H54 (cell line): ENCODE measurements around the gene MR1.

ENCODE experiments used
- DNase-seq: peaks from one replicate; pipeline ENCODE4 v3.0.0; 2011; ENCODE audit warnings: low spot score, mixed read lengths; ENCODE audit not compliant: insufficient read length
- FAIRE-seq: peaks from 3 replicates; lab custom pipeline; 2011; peaks lifted over from hg19 to GRCh38; lab: Jason Lieb, UNC
- POLR2A ChIP-seq: IDR thresholded peaks from 2 replicates; pipeline ENCODE4 v1.6.1; 2011; ENCODE audit warnings: low read depth, mild to moderate bottlenecking, low read length

The MR1 gene

GRCh38 chr1:181099152-181100014 lies 65.6 kb downstream of the MR1 start:
- FAIRE-seq: no peak
- no peak for DNase-seq
- no peak for TF ChIP-seq POLR2A

- TF ChIP-seq POLR2A: no peak
- no peak for FAIRE-seq
- DNase-seq: no peak
Measured at GRCh38 chr1:181100015-181100905, 66.5 kb downstream of the MR1 start.

- no peak for FAIRE-seq
- no peak for DNase-seq
- 0 out of 2 replicates have a peak, but pooled peaks have one; percentile 14 for TF ChIP-seq POLR2A
Measured at GRCh38 chr1:181100934-181101333, 67.2 kb downstream of the MR1 start.

- FAIRE-seq (no peak), DNase-seq (peak; percentile 85)
- no peak for TF ChIP-seq POLR2A
Measured at GRCh38 chr1:181101581-181102226, 67.9 kb downstream of the MR1 start.

- TF ChIP-seq POLR2A: no peak
- FAIRE-seq (no peak), DNase-seq (no peak)
Measured at GRCh38 chr1:181102841-181103240, 69.1 kb downstream of the MR1 start.

- DNase-seq (no peak), FAIRE-seq (no peak)
- TF ChIP-seq POLR2A: no peak
Measured at GRCh38 chr1:181103399-181103798, 69.6 kb downstream of the MR1 start.

GRCh38 chr1:181104042-181104789 lies 70.4 kb downstream of the MR1 start:
- no peak for FAIRE-seq
- no peak for TF ChIP-seq POLR2A
- DNase-seq: no peak

GRCh38 chr1:181104790-181105133 lies 71.0 kb downstream of the MR1 start:
- DNase-seq (no peak), FAIRE-seq (no peak)
- no peak; the same call in 1 of the 2 replicates for TF ChIP-seq POLR2A

GRCh38 chr1:181105134-181106021 lies 71.6 kb downstream of the MR1 start:
- peak; percentile 69; the same call in 1 of the 2 replicates for TF ChIP-seq POLR2A
- DNase-seq (peak; percentile 84), FAIRE-seq (no peak)

GRCh38 chr1:181106022-181106312 lies 72.2 kb downstream of the MR1 start:
- DNase-seq (no peak), FAIRE-seq (no peak)
- no peak for TF ChIP-seq POLR2A

- no peak for TF ChIP-seq POLR2A
- FAIRE-seq (no peak), DNase-seq (no peak)
Measured at GRCh38 chr1:181106479-181106878, 72.7 kb downstream of the MR1 start.

- DNase-seq (no peak), FAIRE-seq (no peak)
- no peak for TF ChIP-seq POLR2A
Measured at GRCh38 chr1:181107711-181108110, 73.9 kb downstream of the MR1 start.
